ENCODE results near the gene FBXW8. TPM values are rescaled to one million over a fixed set of nuclear protein-coding genes. Genes with fewer than 3 reads are reported as not detected.
"Not testable (repeated sequence)": the region's sequence is repeated elsewhere in the genome, so short reads cannot be mapped to it uniquely, and the experiment has no call there.

The FBXW8 gene
- total RNA-seq, 1 experiment from 2014 or later, result 15.3 TPM

DNA sequence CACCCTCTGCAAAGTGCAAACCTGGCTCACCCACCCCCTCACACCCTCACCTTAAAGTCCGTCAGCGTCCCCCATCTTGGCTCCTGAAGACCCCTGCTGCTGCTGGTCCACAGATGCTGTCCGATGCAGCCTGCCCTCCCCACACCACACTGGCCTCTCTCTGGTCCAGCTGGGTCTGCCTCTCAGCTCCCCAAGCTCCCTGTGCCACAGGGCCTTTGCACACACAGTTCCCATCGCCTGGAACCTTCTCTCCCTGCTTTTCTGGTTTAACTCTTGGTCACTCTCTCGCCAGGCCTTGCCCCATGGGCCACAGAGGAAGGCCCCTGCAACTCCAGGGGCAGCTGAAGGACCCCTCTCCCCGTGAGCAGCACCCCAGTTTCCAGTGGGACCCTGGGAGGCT lies 143.5 kb downstream of the FBXW8 start:
- Mint-ChIP-seq H3K4me3 (no peak overlapping the region), H3K9me3 (no peaks in the 10 kb centered on the region), H3K4me1 (peaks cover 37 to 59% of the 10 kb centered on the region in 2 experiments), H3K27ac (peak overlapping the region; percentile 54 to 77 (median 71); a peak in 5 of 7 replicates), H3K36me3 (ENCODE audit: insufficient read depth in 1 of 3, low read depth in 3 of 3) (no peaks in the 10 kb centered on the region; a peak in 2 of 7 replicates), H3K27me3 (ENCODE audit: low read depth) (no peaks in the 10 kb centered on the region)
- no peaks in the 10 kb centered on the region for H3K23me2 ChIP-seq (ENCODE audit: insufficient read length, low read depth, low read length, poor library complexity, severe bottlenecking)
- no peak overlapping the region for H3K18ac ChIP-seq (ENCODE audit: insufficient read length, low read depth, low read length)
- no peak overlapping the region; the same call in 1 of the 2 replicates for H3K14ac ChIP-seq (ENCODE audit: insufficient read depth, low read length)
- no peaks in the 10 kb centered on the region for H3K9me3 ChIP-seq (ENCODE audit: control insufficient read depth, low read depth, low read length)
- no peak overlapping the region for H2AK5ac ChIP-seq (ENCODE audit: insufficient read length, low read length)
- H2BK5ac ChIP-seq (ENCODE audit: insufficient read length, low read length), result no peak overlapping the region
- H3K4ac ChIP-seq (ENCODE audit: low read depth, low read length), result no peak overlapping the region
- H3K27ac ChIP-seq (ENCODE audit: insufficient read length, low read depth, low read length), result no peak overlapping the region
- H4K91ac ChIP-seq (ENCODE audit: insufficient read length, low read depth, low read length), result no peak overlapping the region
- WGBS (ENCODE audit: extremely low coverage, insufficient read length, low lambda C conversion rate), result no CpG with 5 or more reads among the region's 6 CpGs
- no peak overlapping the region for H4K5ac ChIP-seq (ENCODE audit: insufficient read length, low read depth, low read length)
- no peak overlapping the region for H3T11ph ChIP-seq (ENCODE audit: low read length)
- TF ChIP-seq, protein P1, sequence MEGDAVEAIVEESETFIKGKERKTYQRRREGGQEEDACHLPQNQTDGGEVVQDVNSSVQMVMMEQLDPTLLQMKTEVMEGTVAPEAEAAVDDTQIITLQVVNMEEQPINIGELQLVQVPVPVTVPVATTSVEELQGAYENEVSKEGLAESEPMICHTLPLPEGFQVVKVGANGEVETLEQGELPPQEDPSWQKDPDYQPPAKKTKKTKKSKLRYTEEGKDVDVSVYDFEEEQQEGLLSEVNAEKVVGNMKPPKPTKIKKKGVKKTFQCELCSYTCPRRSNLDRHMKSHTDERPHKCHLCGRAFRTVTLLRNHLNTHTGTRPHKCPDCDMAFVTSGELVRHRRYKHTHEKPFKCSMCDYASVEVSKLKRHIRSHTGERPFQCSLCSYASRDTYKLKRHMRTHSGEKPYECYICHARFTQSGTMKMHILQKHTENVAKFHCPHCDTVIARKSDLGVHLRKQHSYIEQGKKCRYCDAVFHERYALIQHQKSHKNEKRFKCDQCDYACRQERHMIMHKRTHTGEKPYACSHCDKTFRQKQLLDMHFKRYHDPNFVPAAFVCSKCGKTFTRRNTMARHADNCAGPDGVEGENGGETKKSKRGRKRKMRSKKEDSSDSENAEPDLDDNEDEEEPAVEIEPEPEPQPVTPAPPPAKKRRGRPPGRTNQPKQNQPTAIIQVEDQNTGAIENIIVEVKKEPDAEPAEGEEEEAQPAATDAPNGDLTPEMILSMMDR (conservative IDR thresholded peaks at IDR 0.05), result no peak
- no peaks in the 10 kb centered on the region for H4K20me1 ChIP-seq (ENCODE audit: control insufficient read depth, insufficient read depth, insufficient read length)
- no peaks in the 10 kb centered on the region for H3K27me3 ChIP-seq (ENCODE audit: insufficient read depth, low read length)
- no peaks in the 10 kb centered on the region for H3K79me2 ChIP-seq (ENCODE audit: insufficient read depth, low read length)
- H3K4me2 ChIP-seq (ENCODE audit: insufficient read depth, insufficient read length, low read length), result no peak overlapping the region
- H3K4me1 ChIP-seq (ENCODE audit: insufficient read depth, low read length), result peaks cover 4% of the 10 kb centered on the region; the same call in 1 of the 2 replicates
- no peak overlapping the region for H2AFZ ChIP-seq (ENCODE audit: low read length)
- no peaks in the 10 kb centered on the region for H3K79me1 ChIP-seq (ENCODE audit: insufficient read depth, low read depth, low read length, poor library complexity, severe bottlenecking)
- no peak overlapping the region for H3K23ac ChIP-seq (ENCODE audit: insufficient read length, low read depth, low read length)
- H3K56ac ChIP-seq (ENCODE audit: insufficient read length, low read depth, low read length), result no peak overlapping the region
- no peak for DNase-seq
- H2BK20ac ChIP-seq (ENCODE audit: low read depth, low read length, poor library complexity, severe bottlenecking), result no peak overlapping the region
- H2BK12ac ChIP-seq (ENCODE audit: insufficient read length, low read depth, low read length), result no peak overlapping the region
- H3K9ac ChIP-seq (ENCODE audit: extremely low read depth, insufficient read length, low read length), result no peak overlapping the region
- H2BK120ac ChIP-seq (ENCODE audit: low read depth, low read length, poor library complexity, severe bottlenecking), result no peak overlapping the region
- no peak overlapping the region for H2BK15ac ChIP-seq (ENCODE audit: low read depth, low read length)
- no peak overlapping the region for H4K8ac ChIP-seq (replicated peaks; ENCODE audit: insufficient read length, low read depth, low read length)

- not testable (repeated sequence) for H3K4me3 Mint-ChIP-seq; H2BK5ac ChIP-seq (ENCODE audit: insufficient read length, low read length); H2BK20ac ChIP-seq (ENCODE audit: low read depth, low read length, poor library complexity, severe bottlenecking); H3K79me1 ChIP-seq (ENCODE audit: insufficient read depth, low read depth, low read length, poor library complexity, severe bottlenecking); H3K27ac ChIP-seq (ENCODE audit: insufficient read length, low read depth, low read length); H3K27me3 ChIP-seq (ENCODE audit: insufficient read depth, low read length); H3K4me1 ChIP-seq (ENCODE audit: insufficient read depth, low read length); H3K4ac ChIP-seq (ENCODE audit: low read depth, low read length); H2BK120ac ChIP-seq (ENCODE audit: low read depth, low read length, poor library complexity, severe bottlenecking); H4K20me1 ChIP-seq (ENCODE audit: control insufficient read depth, insufficient read depth, insufficient read length); H3K36me3 Mint-ChIP-seq (ENCODE audit: insufficient read depth in 1 of 3, low read depth in 3 of 3); H3K9ac ChIP-seq (ENCODE audit: extremely low read depth, insufficient read length, low read length); H3K27me3 Mint-ChIP-seq (ENCODE audit: low read depth); H3K9me3 Mint-ChIP-seq; H3K18ac ChIP-seq (ENCODE audit: insufficient read length, low read depth, low read length); H2BK15ac ChIP-seq (ENCODE audit: low read depth, low read length); H3K4me2 ChIP-seq (ENCODE audit: insufficient read depth, insufficient read length, low read length); H3K79me2 ChIP-seq (ENCODE audit: insufficient read depth, low read length); H2AFZ ChIP-seq (ENCODE audit: low read length); H2AK5ac ChIP-seq (ENCODE audit: insufficient read length, low read length); H4K8ac ChIP-seq (replicated peaks; ENCODE audit: insufficient read length, low read depth, low read length); H3K14ac ChIP-seq (ENCODE audit: insufficient read depth, low read length); H4K5ac ChIP-seq (ENCODE audit: insufficient read length, low read depth, low read length); H3T11ph ChIP-seq (ENCODE audit: low read length); H4K91ac ChIP-seq (ENCODE audit: insufficient read length, low read depth, low read length); DNase-seq; H3K9me3 ChIP-seq (ENCODE audit: control insufficient read depth, low read depth, low read length); H2BK12ac ChIP-seq (ENCODE audit: insufficient read length, low read depth, low read length); H3K23ac ChIP-seq (ENCODE audit: insufficient read length, low read depth, low read length); H3K23me2 ChIP-seq (ENCODE audit: insufficient read length, low read depth, low read length, poor library complexity, severe bottlenecking); H3K56ac ChIP-seq (ENCODE audit: insufficient read length, low read depth, low read length)
- Mint-ChIP-seq H3K4me1 (peaks cover 33 to 57% of the 10 kb centered on the region in 2 experiments), H3K27ac (peak overlapping the region in 2 of 3 experiments; percentile 42 to 58; a peak in 1 of 7 replicates)
- no CpG with 5 or more reads among the region's 8 CpGs for WGBS (ENCODE audit: extremely low coverage, insufficient read length, low lambda C conversion rate)
These were observed 146.9 kb downstream of the FBXW8 start for GRCh38 chr12:117057626-117058025.
